GM19043 (cell line): ENCODE measurements around the gene IFITM2.
"Not testable (repeated sequence)": the region's sequence is repeated elsewhere in the genome, so short reads cannot be mapped to it uniquely, and the experiment has no call there.

Experiments
- ATAC-seq: cut with Tn5 transposase; IDR thresholded peaks from one replicate; pipeline ENCODE4 v1.9.1; 2021; ENCODE audit warnings: low read depth; ENCODE audit not compliant: unreplicated experiment

The IFITM2 gene

DNA sequence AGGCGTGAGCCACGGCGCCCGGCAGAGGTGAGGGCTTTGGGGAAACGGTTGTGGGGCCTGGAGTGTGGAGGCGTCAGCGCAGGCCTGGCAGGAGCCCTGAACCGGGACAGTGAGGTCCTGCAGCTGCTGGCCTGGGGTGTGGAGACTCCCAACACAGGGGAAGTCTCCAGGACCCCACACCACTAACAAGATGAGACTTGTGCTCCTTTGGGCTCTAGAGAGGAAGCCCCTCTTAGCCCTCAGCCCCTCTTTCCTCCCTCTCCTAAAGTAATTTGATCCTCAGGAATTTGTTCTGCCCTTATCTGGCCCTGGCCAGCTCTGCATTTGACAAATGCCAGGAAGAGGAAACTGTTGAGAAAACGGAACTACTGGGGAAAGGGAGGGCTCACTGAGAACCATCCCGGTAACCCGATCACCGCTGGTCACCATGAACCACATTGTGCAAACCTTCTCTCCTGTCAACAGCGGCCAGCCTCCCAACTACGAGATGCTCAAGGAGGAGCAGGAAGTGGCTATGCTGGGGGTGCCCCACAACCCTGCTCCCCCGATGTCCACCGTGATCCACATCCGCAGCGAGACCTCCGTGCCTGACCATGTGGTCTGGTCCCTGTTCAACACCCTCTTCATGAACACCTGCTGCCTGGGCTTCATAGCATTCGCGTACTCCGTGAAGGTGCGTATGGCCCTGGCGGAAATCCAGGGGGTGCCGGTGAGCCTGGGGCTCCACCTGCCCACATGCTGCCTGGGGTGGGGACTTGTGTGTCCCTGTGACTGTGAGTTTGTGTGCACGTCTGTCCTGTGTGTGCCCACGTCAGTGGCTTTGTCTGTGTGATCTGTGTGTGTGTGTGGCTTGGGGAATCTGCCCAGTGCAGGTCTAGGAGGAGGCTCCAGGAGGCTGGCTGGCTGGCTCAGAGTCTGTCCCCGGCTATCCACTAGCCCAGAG is at the start of gene IFITM2:
Gene IFITM2 (plus strand): TSS at position 51 of the 943 bp plus-strand sequence. CDS start 377 bp downstream, at position 428.
- ATAC-seq: not testable (repeated sequence)

DNA sequence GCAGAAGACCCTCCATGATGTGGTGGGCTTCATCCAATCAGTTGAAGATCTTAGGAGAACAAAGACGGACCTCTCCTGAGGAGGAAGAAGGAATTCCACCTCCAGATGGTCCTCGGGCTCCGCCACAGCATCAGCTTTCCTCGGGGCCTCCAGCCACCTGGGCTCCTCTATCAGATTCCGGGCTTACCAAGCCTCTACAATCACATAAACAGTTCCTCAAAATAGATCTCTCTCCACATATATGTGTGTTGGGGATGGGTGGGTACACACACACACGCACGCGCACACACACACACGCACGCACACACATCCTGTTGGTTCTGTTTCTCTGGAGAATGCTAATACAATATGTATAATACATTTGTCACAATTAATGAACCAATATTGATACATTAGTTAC is 48.2 kb upstream of the IFITM2 start:
- no peak for ATAC-seq

GRCh38 chr11:261624-262023 is 46.0 kb upstream of the IFITM2 start:
- no peak for ATAC-seq

- ATAC-seq: no peak
Observed at GRCh38 chr11:266676-267439, 40.8 kb upstream of the IFITM2 start.

GRCh38 chr11:267491-267994 is 40.1 kb upstream of the IFITM2 start:
- ATAC-seq: no peak

DNA sequence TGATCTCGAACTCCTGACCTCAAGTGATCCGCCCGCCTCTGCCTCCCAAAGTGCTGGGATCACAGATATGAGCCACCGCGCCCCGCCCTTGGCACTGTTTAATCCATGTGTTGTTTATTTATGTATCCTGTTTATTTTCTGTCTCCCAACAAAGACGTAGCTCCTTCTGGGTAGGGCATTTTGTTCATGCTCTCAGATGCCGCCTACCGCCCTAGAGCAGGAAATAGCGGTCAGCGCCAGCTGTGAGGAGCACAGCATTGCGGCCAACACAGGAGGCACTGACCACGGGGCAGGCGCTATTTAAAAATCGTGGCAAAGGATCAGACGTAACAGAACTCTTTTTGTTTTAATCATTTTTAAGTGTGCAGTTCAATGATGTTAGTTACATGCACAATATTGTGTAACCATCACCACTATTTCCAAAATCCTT is 38.9 kb upstream of the IFITM2 start:
- peak; percentile 29 for ATAC-seq

DNA sequence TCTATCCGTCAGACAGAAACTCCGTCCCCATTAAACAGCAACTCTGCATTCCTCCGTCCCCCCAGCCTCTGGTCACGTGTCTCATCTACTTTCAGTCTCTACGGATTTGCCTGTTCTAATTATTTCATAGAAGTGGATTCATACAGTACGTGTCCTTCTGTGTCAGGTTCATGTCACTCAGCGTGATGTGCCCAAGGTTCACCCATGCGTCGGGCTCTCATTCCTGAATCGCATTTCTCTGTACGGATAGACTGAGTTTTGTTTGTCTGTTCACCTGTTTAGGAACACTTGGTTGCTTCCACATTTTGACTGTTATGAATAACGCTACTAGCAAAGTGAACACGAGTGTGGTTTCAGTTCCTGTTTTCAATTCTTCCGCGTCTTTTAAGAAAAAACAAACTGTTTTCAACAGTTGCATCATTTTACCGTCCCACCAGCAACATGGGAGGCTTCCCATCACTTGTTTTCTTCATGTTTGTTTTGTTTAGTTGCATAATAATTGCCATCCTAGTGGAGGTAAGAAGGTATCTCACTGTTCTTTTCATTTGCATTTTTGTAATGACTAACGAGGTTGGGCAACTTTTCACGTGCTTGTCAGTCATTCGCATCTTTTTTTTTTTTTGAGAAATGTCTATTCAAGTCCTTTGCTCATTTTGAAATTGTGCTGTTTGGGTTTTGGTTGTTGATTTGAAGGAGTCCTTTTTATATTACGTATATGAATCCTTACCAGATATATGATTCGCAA is 38.3 kb upstream of the IFITM2 start:
- peak; percentile 76 for ATAC-seq

GRCh38 chr11:270451-271318 is 36.9 kb upstream of the IFITM2 start:
- ATAC-seq: no peak

DNA sequence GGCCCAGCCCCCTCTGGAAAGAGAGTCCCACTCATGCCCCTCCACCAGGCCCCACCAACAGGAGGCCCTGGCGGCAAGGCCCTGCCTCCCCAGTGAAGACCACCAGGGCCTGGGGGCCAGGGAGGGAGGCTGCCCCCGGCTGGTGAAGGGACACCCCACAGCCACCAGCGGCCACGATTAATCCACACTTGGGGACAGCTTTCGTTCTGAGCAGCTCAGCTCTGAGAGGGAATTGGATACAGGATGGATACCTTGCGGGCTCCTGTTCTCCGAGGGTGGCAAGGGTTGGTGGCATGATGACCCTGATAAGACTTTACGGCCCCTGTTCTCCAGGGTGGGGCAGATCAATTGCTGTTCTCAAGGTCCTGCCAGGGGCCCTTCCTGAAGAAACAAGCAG is 36.3 kb upstream of the IFITM2 start:
- no peak for ATAC-seq

GRCh38 chr11:272195-272930 is 35.3 kb upstream of the IFITM2 start:
- no peak for ATAC-seq

GRCh38 chr11:272931-273198 is 34.8 kb upstream of the IFITM2 start:
- no peak for ATAC-seq

- ATAC-seq: no peak
Observed at GRCh38 chr11:276219-276618, 31.4 kb upstream of the IFITM2 start.

DNA sequence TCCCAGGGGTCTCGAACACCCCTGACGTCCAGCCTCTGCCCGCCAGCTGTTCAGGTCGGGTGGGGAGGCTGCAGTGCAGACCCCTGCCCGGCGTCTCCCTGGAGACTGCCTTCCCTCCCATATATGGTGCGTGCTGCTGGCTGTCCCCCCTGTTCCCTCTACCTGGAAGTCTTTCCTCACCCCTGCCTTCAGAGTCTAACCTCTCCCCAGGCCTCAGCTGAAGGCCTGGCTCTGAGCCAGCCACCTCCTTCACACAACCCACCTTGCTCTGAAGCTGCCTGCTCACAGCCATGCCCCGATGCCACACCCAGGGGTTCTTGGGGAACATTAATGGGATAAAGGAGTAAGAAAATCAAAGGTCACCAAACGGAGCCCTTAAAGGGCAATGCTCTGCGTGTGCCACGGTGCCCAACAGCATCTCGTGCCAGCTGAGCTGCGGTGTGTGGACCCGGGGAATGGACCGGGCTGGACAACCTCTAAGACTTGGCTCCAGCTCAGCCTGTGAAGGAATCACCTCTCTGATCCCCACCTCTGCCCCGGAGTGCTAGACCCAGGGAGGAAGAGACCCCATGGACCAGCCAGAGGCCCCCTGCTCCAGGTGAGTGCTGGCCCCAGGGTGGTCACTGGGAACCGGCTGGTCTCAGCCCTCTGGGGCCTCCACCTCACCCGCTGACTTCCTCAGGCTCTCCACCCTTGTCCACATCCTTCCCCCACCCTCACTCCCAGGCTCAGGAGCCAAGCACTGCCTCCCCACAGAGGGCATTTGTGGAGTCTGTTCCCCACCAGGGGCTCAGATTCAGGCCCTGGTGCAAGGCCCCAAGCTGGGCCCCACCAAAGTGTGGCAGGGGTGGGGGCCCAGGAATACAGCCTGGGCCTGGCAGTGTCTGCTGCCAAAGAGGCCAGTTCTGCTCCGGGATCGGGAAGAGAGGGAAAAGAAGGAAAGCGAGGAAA is 29.3 kb upstream of the IFITM2 start, which contains the start of gene NLRP6:
Gene NLRP6 (plus strand): TSS at position 407 of the 951 bp plus-strand sequence. CDS start 163 bp downstream, at position 570.
- no peak for ATAC-seq

GRCh38 chr11:279040-279965 is 28.3 kb upstream of the IFITM2 start:
- ATAC-seq: no peak

DNA sequence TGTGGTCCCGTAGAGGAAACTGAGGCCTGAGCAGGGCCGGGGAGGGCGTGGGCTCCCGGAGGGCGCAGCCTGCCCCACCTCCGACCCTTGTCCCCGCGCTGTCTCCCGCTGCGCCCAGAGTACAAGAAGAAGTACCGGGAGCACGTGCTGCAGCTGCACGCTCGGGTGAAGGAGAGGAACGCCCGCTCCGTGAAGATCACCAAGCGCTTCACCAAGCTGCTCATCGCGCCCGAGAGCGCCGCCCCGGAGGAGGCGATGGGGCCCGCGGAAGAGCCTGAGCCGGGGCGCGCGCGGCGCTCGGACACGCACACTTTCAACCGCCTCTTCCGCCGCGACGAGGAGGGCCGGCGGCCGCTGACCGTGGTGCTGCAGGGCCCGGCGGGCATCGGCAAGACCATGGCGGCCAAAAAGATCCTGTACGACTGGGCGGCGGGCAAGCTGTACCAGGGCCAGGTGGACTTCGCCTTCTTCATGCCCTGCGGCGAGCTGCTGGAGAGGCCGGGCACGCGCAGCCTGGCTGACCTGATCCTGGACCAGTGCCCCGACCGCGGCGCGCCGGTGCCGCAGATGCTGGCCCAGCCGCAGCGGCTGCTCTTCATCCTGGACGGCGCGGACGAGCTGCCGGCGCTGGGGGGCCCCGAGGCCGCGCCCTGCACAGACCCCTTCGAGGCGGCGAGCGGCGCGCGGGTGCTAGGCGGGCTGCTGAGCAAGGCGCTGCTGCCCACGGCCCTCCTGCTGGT is 27.5 kb upstream of the IFITM2 start:
- ATAC-seq: no peak
